GM21367 (cell line): ENCODE results near the gene CLCN5.
"Not testable (repeated sequence)": the region's sequence is repeated elsewhere in the genome, so short reads cannot be mapped to it uniquely, and the experiment has no call there.

Source experiments
- ATAC-seq: cut with Tn5 transposase; IDR thresholded peaks from one replicate; pipeline ENCODE4 v1.9.1; 2021; ENCODE audit not compliant: unreplicated experiment

The CLCN5 gene

GRCh38 chrX:49995107-49995731, 72.8 kb downstream of the CLCN5 start:
- ATAC-seq, result no peak

- ATAC-seq, result no peak
Observed at GRCh38 chrX:49995795-49996455, 73.5 kb downstream of the CLCN5 start.

DNA sequence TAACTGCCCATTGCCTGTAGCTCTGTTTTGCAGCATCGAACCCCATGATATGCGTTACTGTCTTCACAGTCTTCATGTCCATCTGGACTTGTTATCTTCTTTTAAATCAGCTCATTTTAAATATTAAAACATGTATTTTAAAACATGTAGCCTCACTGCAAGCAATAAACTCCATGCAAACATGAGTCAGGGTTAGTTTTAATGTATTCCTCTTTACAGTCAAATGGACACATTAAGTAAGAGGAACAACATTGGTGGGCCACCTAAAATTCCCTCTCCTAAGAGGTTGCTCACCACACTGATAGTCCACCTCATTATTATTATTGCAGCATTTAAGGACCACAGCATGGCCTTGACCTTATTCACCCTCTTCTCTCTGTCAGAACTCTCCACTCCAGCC, 74.1 kb downstream of the CLCN5 start:
- no peak for ATAC-seq

GRCh38 chrX:49999087-49999486, 76.7 kb downstream of the CLCN5 start:
- no peak for ATAC-seq

DNA sequence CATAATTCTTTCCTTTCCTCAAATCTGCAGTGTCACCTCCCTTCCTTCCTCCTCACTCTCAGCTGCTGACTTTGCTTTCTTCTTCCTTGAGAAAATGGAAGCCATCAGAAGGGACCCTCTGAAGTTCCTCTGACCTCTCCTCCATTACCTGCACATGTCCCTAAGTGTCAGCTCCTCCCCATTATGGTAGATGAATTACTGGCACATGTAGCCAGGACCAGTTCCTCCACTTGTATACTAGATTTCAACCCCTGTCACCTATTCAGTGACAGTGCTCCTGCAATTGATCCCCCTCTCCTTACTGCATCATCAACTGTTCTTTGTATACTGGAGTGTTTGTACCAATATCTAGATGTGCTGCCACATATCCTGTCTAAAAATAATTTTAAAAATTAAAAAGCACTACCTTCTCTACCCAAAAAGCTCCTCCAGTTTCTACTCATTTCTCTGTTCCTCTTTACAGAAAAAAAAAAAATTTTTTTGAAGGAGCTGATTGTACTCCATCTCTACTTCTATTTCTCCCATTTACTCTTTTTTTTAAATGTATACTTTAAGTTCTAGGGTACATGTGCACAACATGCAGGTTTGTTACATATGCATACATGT, 78.6 kb downstream of the CLCN5 start:
- ATAC-seq, result no peak

GRCh38 chrX:50002067-50002714, 79.8 kb downstream of the CLCN5 start:
- ATAC-seq, result peak; percentile 54

- ATAC-seq, result no peak
Observed at GRCh38 chrX:50003467-50003866, 81.1 kb downstream of the CLCN5 start.

- no peak for ATAC-seq
Observed at GRCh38 chrX:50003927-50004326, 81.5 kb downstream of the CLCN5 start.

DNA sequence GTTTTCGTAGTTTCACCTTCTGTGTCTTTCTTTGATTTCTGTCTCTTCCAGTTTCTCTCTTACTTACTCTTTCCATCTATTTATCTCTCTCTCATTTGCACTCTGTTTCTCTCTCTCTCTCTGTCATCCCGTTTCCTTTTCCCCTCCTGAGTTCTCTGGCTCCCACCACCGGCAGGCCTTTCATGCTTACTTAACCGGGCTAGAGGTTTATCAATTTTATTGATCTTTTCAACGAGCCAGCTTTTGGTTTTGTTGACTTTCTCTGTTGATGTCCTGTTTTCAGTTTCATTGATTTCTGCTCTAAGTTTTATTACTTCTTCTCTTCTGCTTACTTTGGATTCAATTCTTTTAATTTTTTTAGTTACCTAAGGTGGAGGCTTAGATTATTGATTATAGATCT, 103.2 kb downstream of the CLCN5 start:
- not testable (repeated sequence) for ATAC-seq

GRCh38 chrX:50035126-50035525, 112.7 kb downstream of the CLCN5 start:
- ATAC-seq, result no peak

GRCh38 chrX:50036426-50036825, 114.0 kb downstream of the CLCN5 start:
- no peak for ATAC-seq

- no peak for ATAC-seq
Observed at GRCh38 chrX:50045823-50046222, 123.4 kb downstream of the CLCN5 start.

- no peak for ATAC-seq
Observed at GRCh38 chrX:50049228-50049627, 126.8 kb downstream of the CLCN5 start.

DNA sequence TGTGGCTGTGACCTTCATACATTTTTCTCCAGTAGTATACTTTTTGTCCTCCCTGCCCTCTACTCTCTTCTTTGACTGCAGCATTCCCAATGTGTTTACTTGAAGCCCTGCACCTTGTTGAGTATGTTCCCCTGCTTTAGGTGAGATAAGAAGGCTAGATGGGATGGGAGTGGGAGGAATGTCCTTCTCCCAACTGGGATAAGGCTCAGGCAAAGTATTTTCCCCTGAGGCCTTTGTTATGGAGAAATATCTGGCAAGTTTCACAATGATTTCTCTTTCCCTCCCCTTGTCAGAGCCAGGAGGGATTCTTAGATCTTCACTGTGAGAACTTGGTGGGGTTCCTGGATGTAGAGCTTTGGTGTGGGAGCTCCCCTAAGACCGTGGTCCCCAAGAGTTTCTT, 131.8 kb downstream of the CLCN5 start:
- ATAC-seq, result no peak

DNA sequence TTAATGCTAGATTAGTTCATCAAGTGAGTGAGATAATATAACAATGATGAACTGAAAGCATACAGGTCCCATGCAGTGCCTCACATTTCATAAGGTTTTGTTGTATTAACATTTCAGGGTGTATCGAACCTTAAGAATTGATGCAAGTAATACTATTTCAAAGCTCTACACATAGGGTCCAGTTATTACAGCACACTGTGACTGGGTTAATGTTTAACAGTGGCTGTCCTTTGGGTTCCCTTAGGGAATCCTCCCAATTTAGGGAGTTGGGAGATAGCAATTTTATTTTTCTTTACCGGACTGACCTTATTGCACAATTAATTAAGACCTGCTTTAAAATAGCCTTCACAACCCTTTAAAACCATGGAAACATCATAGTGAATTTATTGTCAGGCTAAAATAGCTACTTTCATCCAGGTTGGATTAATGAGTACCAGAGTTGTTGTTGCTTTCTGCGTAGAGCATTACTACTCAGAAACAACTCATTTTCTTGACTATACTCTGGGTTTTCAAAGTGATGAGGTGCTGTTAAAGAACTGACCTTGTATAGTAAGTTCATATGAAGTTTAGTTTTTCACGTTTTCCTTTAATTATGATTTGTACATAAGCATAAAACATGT, 144.0 kb downstream of the CLCN5 start:
- ATAC-seq, result no peak

- no peak for ATAC-seq
Observed at GRCh38 chrX:50067435-50068284, 145.3 kb downstream of the CLCN5 start.

DNA sequence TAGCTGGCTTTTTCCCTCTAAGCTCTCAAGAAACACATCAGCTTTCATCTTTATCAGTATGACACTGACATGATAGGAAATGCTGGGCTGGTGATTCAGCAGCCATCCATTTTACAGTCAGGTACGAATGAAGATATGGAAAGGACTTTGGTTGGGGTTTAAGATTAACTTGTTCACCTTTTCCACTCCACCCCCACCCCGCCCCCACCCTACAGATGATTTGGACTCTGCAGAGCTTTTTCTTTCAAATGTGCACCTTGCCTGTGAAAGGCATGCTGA, 145.8 kb downstream of the CLCN5 start:
- no peak for ATAC-seq

DNA sequence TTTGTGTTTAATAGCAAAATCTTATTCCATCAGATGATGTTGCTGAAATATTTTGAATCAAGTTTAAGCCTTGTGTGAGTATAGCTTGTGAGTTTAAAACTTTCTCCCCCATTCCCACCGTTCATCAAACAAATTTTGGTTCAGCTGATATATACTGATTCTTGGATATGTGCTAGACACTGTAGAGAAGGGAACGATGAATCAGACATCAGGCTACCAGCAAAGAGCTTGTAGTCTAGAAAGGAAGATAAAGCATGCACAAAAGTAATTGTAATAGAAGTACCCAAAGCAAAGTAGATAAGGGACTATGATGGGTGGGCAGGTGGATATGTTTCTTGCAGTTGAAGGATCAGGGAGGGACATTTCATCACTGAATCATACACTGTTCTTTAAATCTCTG, 146.5 kb downstream of the CLCN5 start:
- ATAC-seq, result no peak

- no peak for ATAC-seq
Observed at GRCh38 chrX:50071494-50071893, 149.1 kb downstream of the CLCN5 start.

DNA sequence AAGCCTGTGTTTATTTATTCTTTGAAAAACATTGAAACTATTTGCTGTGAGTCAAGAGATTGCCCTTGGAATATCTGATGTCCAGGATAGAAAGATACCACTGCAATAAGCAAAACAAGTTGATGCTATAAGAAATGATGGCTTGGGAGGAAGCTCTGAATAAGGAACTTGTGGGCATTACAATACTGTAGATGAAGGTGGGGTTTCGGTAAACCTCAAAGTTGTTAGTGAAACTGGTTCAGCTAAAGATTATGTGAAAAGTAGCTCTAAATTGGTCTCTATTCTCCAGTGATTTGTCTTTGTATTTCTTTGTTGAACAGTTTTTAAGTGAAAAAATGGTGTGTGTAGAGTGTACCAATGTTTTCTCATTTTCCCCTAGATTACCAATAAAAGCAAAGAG, 149.7 kb downstream of the CLCN5 start:
- ATAC-seq, result no peak

DNA sequence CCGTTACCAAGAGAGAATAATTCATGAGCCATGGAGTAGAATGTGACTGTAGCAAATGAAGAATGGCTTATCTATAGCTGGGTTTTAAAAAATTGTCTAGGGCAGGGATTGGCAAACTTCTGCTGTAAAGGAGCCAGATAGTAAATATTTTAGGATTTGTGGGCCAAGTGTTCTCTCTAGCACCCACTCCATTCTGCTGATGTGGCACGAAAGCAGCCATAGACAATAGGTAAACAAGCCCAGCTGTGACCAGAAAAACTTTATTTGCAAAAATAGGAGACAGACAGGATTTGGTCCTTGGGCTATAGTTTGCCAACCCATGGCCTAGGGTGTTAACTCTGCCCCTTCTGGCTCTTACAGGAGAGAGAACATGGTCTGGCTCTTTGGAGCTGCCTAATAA, 151.2 kb downstream of the CLCN5 start:
- no peak for ATAC-seq
